NCI-H1930 (cell line): ENCODE data around the gene BANF2.
"Not testable (repeated sequence)": the region's sequence is repeated elsewhere in the genome, so short reads cannot be mapped to it uniquely, and the experiment has no call there.

ENCODE experiments used
- DNase-seq, 2 experiments: peaks; one replicate each; lab custom pipeline; 2025; lab: John Stamatoyannopoulos, UW

Gene BANF2

GRCh38 chr20:17683218-17684076, 16.3 kb upstream of the BANF2 start:
- DNase-seq = no peak

GRCh38 chr20:17684077-17684888, 15.5 kb upstream of the BANF2 start:
- no peak for DNase-seq

GRCh38 chr20:17685168-17685567, 14.6 kb upstream of the BANF2 start:
- no peak for DNase-seq

GRCh38 chr20:17687800-17688199, 12.0 kb upstream of the BANF2 start:
- DNase-seq = no peak

- no peak for DNase-seq
These were observed 10.8 kb upstream of the BANF2 start for GRCh38 chr20:17688965-17689364.

GRCh38 chr20:17690144-17690543, 9.6 kb upstream of the BANF2 start:
- no peak for DNase-seq

- DNase-seq = no peak
These were observed 8.0 kb upstream of the BANF2 start for GRCh38 chr20:17691758-17692157.

- DNase-seq = no peak
These were observed 6.2 kb upstream of the BANF2 start for GRCh38 chr20:17693444-17694001.

- no peak for DNase-seq
These were observed 5.0 kb upstream of the BANF2 start for GRCh38 chr20:17694767-17695166.

- no peak for DNase-seq
These were observed 3.5 kb upstream of the BANF2 start for GRCh38 chr20:17696287-17696686.

- DNase-seq = no peak
These were observed 2.6 kb upstream of the BANF2 start for GRCh38 chr20:17697171-17697570.

GRCh38 chr20:17698384-17698783, 1.4 kb upstream of the BANF2 start:
- DNase-seq = no peak

- DNase-seq = no peak
These were observed 871 bp downstream of the BANF2 start for GRCh38 chr20:17700637-17701036.

- DNase-seq = no peak
These were observed 2.1 kb downstream of the BANF2 start for GRCh38 chr20:17701826-17702225.

GRCh38 chr20:17704589-17705317, 5.0 kb downstream of the BANF2 start:
- DNase-seq = no peak

- DNase-seq = no peak
These were observed 6.2 kb downstream of the BANF2 start for GRCh38 chr20:17705916-17706315.

- no peak for DNase-seq
These were observed 6.9 kb downstream of the BANF2 start for GRCh38 chr20:17706632-17707031.

GRCh38 chr20:17707951-17708350, 8.2 kb downstream of the BANF2 start:
- DNase-seq = not testable (repeated sequence)

- DNase-seq = no peak
These were observed 9.1 kb downstream of the BANF2 start for GRCh38 chr20:17708675-17709360.

GRCh38 chr20:17709361-17710293, 9.9 kb downstream of the BANF2 start:
- no peak for DNase-seq
